ENCODE measurements around the gene OR10A7.

OR10A7 gene

DNA sequence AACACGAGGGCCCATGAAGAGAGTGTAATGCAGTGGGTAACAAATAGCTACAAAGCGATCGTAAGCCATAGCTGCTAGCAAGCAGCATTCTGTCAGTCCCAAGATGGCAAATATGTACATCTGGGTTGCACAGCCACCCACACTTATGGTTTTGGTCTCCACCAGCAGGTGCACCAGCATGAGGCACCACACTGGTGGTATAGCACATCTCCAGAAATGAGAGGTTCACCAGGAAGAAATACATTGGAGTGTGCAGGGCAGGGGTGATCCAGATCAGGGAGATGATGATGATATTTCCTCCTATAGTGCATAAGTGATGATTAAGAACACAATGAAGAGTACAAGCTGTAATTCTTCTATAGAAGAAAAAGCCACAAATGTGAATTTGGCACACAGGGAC is 26.4 kb upstream of the OR10A7 start:
- ChIA-PET CTCF (interaction anchor here (5.5 kb wide), 1 partner anchor 424 kb away, joined by 42 read pairs; no protein-coding TSS in a partner anchor), POLR2A (no interaction called here)
- H3K4me3 ChIP-seq (ENCODE audit: low read depth, low read length), result no peak overlapping the region
- TF ChIP-seq, protein P1, sequence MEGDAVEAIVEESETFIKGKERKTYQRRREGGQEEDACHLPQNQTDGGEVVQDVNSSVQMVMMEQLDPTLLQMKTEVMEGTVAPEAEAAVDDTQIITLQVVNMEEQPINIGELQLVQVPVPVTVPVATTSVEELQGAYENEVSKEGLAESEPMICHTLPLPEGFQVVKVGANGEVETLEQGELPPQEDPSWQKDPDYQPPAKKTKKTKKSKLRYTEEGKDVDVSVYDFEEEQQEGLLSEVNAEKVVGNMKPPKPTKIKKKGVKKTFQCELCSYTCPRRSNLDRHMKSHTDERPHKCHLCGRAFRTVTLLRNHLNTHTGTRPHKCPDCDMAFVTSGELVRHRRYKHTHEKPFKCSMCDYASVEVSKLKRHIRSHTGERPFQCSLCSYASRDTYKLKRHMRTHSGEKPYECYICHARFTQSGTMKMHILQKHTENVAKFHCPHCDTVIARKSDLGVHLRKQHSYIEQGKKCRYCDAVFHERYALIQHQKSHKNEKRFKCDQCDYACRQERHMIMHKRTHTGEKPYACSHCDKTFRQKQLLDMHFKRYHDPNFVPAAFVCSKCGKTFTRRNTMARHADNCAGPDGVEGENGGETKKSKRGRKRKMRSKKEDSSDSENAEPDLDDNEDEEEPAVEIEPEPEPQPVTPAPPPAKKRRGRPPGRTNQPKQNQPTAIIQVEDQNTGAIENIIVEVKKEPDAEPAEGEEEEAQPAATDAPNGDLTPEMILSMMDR (IDR thresholded peaks at IDR 0.05; ENCODE audit: insufficient read depth, low read length, missing control alignments), result no peak
- no peak for DNase-seq (ENCODE audit: low read depth, low spot score)

GRCh38 chr12:55226523-55226922 is 5.7 kb downstream of the OR10A7 start:
- ChIA-PET CTCF (no interaction called here), POLR2A (no interaction called here)
- TF ChIP-seq, protein P1 (IDR thresholded peaks at IDR 0.05; ENCODE audit: insufficient read depth, low read length, missing control alignments), result no peak
- no peak overlapping the region for H3K4me3 ChIP-seq (ENCODE audit: low read depth, low read length)
- no peak for DNase-seq (ENCODE audit: low read depth, low spot score)

DNA sequence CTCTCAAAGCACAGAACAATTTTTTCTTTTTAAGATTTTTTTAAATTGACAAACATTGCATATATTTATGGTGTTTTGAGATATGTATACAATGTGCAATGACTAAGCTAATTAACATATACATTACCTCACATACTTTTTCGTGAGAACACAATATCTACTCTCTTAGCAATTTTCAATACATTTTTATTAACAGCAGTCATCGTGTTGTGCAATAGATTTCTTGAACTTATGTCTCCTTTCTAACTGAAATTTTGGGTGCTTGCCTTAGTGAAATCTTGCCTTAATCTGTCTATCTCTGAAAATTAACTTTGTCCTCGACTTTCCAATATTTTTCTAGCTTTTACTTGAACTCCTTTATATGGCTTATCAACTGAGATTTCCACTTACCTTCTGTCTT is 6.8 kb downstream of the OR10A7 start:
- no peak overlapping the region for H3K4me3 ChIP-seq (ENCODE audit: low read depth, low read length)
- CTCF ChIA-PET, result no interaction called here
- no peak for DNase-seq (ENCODE audit: low read depth, low spot score)
- TF ChIP-seq, protein P1 (IDR thresholded peaks at IDR 0.05; ENCODE audit: insufficient read depth, low read length, missing control alignments), result no peak
- POLR2A ChIA-PET, result no interaction called here

- H3K4me3 ChIP-seq (ENCODE audit: low read depth, low read length), result no peak within 1 kb of the TSS
- ChIA-PET CTCF (no interaction called here), POLR2A (no interaction called here)
- DNase-seq (ENCODE audit: low read depth, low spot score), result no peak
- TF ChIP-seq, protein P1 (IDR thresholded peaks at IDR 0.05; ENCODE audit: insufficient read depth, low read length, missing control alignments), result no peak
Measured at GRCh38 chr12:55244309-55244708, 23.5 kb downstream of the OR10A7 start, which contains the start of gene OR6C74. Gene OR6C74 (plus strand): TSS chr12:55244609. CDS start chr12:55247288, 2,679 bp downstream.

GRCh38 chr12:55246159-55246558 is 25.3 kb downstream of the OR10A7 start:
- POLR2A ChIA-PET, result no interaction called here
- DNase-seq (ENCODE audit: low read depth, low spot score), result no peak
- CTCF ChIA-PET, result no interaction called here

GRCh38 chr12:55250944-55251343 is 30.1 kb downstream of the OR10A7 start:
- no peak overlapping the region for H3K4me3 ChIP-seq (ENCODE audit: low read depth, low read length)
- TF ChIP-seq, protein P1 (IDR thresholded peaks at IDR 0.05; ENCODE audit: insufficient read depth, low read length, missing control alignments), result no peak
- POLR2A ChIA-PET, result no interaction called here
- CTCF ChIA-PET, result no interaction called here
- no peak for DNase-seq (ENCODE audit: low read depth, low spot score)

More at GRCh38 chr12:55246159-55246558, 25.3 kb downstream of the OR10A7 start:
- no peak overlapping the region for H3K4me3 ChIP-seq (ENCODE audit: low read depth, low read length)
- TF ChIP-seq, protein P1 (IDR thresholded peaks at IDR 0.05; ENCODE audit: insufficient read depth, low read length, missing control alignments), result no peak
